Melanocyte of skin (primary cell): ENCODE results near the gene POLR1H. TPM values are rescaled to one million over a fixed set of nuclear protein-coding genes. Genes with fewer than 3 reads are reported as not detected.

Source experiments
- small RNA-seq, 2 donors: library from RNA; depleted of rRNA; stranded (forward); fragments of <200 nt; gene quantifications; one replicate each; pipeline ENCODE3, GENCODE V24; 2012
- total RNA-seq, 2 donors: library from RNA; depleted of rRNA; stranded (reverse); fragments of >200 nt; gene quantifications; 2 replicates each; pipeline ENCODE4 v1.2.3, GENCODE V29; 2012

Gene POLR1H, protein sequence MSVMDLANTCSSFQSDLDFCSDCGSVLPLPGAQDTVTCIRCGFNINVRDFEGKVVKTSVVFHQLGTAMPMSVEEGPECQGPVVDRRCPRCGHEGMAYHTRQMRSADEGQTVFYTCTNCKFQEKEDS
- total RNA-seq, result 10 to 100 TPM; 16.9 to 28.6 TPM

DNA sequence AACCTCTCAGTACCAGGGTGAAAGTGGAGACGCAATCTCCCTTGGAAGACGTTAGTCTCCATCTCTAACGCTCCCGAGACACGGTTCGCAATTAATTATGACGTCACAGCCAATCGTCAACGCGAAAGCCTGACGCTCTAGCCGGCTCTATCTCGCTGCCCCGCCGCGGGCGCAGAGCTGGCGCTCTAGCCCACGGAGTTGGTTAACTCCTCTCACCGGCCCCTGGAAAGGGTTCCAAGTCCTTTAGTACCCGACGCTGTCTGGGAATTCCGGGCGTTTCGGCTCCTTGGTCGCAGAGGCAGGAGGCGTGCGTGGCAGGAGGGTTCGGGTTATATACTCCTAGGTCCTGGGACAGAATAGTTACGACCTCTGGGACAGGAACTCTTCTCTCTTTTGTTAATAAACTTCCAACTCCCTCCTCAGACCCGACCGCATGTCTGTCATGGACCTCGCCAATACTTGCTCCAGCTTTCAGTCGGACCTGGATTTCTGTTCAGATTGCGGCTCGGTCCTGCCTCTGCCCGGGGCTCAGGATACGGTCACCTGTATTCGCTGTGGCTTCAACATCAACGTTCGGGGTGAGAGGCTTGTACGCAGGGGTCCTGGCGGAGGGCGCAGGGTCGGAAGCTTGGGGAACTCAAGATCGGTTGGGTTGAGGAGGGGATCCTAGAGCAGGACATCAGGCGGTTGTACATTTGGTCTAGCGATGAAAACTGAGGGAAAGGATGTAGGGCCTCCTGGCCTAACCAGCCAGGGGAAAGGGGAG is at the start of gene POLR1H:
TSS of gene POLR1H (plus strand) at position 174 of the 766 bp plus-strand sequence. CDS start at position 434, 260 bp downstream.

DNA sequence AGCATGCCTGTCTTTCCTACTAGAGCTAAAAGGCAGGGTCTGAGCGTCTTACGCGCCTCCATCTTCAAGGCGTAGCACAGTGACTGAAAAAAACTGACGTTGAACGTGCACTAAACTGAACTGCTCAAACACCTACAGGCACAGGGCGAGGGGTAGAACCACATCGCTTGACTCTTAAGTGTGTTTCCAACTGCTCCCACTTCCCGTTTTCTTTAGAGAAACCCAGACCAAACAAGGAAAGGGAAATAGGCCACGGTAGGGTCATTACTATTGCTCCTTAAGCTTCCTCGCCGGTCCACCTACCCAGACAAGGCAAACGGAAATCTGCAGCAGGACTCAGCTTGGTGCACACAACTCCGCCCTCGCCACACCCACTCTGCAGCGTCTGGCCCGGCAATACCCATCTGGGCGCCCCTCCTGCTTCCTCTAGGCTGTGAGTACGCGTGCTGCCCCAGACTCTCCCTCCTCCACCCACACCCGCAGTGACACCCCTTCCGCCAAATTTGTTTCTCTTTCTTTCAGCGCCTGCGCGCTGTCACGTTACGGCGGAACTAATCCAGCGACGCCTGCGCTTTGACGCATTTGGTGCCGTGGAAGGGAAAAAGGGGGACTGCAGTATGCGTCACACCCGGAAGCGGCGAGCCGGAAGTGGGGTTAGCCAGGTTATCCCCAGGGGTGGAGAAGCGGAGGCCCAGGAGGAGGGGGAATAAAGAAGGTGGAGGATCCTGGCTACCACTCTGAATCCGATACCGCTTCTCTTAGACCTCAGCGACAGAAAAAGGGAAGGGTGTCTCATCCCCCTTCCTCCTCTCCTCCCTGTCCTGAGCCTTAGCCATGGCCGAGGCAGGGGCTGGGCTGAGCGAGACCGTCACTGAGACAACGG is 5.8 kb downstream of the POLR1H start, which contains the start of gene PPP1R11:
TSS of gene PPP1R11 (plus strand) at position 622 of the 883 bp plus-strand sequence. CDS start at position 835, 213 bp downstream.

DNA sequence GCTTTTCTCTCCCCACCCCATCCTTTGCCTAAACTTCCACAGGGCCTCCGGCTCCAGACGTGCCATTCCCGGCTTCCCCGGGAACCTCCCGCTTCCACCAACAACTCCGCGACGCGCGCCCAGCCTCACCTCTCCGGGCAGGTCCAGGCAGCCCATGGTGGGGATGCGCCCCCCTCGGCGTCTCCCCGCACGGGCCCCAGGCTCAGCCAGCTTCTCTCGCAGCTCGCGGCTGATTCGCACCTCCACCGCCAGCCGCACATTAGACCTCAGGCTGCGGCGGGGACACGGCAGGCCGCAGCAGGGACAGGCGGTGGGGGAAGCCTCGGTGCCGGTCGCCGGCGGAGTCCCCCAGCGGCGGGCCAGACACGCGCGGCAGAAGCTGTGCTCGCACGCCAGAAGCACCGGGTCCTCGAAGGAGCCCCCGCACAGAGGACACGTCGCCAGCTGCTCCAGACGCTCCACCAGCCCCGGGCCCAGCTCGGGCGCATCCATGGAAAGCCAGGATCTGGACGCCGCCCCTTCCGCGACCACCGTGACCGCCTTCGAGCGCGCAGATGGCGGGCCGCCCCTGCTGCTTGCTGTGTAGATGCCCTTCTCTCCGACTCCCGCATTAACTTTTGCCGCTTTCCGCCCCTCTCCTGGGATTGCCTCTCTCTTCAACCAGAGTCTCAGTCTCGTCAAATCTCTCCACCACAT is 14.2 kb downstream of the POLR1H start, which contains the start of gene RNF39:
TSS of gene RNF39 (minus strand) at position 676 of the 696 bp plus-strand sequence. CDS start at position 492, 184 bp downstream.

DNA sequence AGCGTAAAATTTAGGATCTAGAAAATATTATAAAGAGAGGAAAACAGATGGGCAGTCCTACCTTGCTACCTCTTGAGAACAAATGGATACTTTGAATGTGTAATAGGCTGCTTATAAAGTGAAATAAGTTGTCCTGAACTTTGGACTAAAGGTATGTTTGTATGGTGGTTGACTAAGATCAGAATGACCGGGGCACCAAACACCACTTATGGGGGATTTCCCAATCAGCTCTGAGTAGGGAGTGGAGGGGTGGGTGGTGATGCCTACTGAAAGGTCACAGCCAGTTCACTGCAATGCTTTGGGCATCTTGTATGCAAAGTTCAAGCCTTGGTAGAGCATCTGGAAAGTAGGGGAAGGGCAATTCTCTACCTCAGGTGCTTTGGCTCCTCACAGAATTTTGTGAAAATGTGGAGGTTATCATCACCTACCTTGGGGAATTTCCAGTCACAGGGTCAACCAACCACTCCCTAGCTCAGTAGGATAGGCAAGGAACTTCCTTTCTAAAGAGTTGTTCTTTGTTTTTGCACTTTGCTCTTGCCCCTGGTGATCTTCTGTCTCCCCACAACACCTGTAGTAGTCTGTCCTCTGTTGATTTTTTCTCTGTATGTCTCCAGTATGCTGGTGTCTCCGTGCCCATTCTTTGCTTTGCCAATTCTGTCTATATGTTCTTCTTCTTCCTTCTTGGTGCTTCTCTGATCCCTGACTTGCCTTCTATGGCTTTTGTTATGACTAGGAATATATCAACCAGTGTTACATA is 52.1 kb downstream of the POLR1H start, which contains the start of gene TRIM31:
TSS of gene TRIM31 (minus strand) at position 88 of the 757 bp plus-strand sequence. CDS start 285 bp downstream, outside the sequence.

Small RNA genes within 50 kb of the gene (small RNA-seq; reads per million reads assigned to genes)
- gene RF02218 (0 reads per million in 2 donors), gene RF02219 (0 reads per million in 2 donors), gene RF02220 (0 reads per million in 2 donors)

Other genes starting within 250 kb of the POLR1H start
- gene HLA-G, start 233.4 kb upstream of the POLR1H start, total RNA-seq, result 1 to 10 TPM; 1.0 to 9.7 TPM
- gene HLA-A, start 118.7 kb upstream of the POLR1H start, total RNA-seq, result 1,000 to 10,000 TPM in 1 of 2 donors, 100 to 1,000 TPM in 1; 555 to 1,080 TPM
- 10 to 100 TPM; 29.6 to 35.0 TPM for gene PPP1R11, start 5.9 kb downstream of the POLR1H start, total RNA-seq
- not detected for gene RNF39, start 14.5 kb downstream of the POLR1H start, total RNA-seq
- not detected for gene TRIM31, start 51.8 kb downstream of the POLR1H start, total RNA-seq
- not detected for gene TRIM40, start 74.9 kb downstream of the POLR1H start, total RNA-seq
- gene TRIM10, start 99.9 kb downstream of the POLR1H start, total RNA-seq, result not detected
- gene TRIM15, start 102.3 kb downstream of the POLR1H start, total RNA-seq, result not detected
- 10 to 100 TPM; 33.7 to 35.6 TPM for gene TRIM26, start 152.1 kb downstream of the POLR1H start, total RNA-seq